ENCODE measurements around the gene SLC25A29. TPM values are rescaled to one million over a fixed set of nuclear protein-coding genes. Genes with fewer than 3 reads are reported as not detected.

Gene SLC25A29
- polyA plus RNA-seq, 2 of the 4 experiments (the other 2 are of a cell fraction): 6.3 to 15.1 TPM

- FAIRE-seq: no peak
- Histone ChIP-seq H3K27ac (peak overlapping the region; percentile 18 to 35; a peak in 4 of 6 replicates), H3K9me3 (no peaks in the 10 kb centered on the region), H3K4me3 (no peak overlapping the region), H3K4me2 (peak overlapping the region; percentile 60), H3K4me1 (0 out of 3 replicates have a peak, but pooled peaks cover under 1% of the 10 kb centered on the region)
- POLR2A ChIA-PET: no interaction called here
- DNase-seq (ENCODE audit: low read depth in 1 of 2, low spot score in 1 of 2): peak; percentile 63 to 71
- CTCF ChIA-PET: interaction anchor here (0.6 to 2.3 kb wide), 11 partner anchors 8 to 941 kb away, joined by 3 to 9 read pairs (median 6); no protein-coding TSS in a partner anchor
- WGBS (ENCODE audit: missing lambda C conversion rate): 48% methylated on average over 32 of the region's 40 CpGs
- ATAC-seq: peak; percentile 90 to 97
- TF ChIP-seq CTCF (IDR thresholded peaks at IDR 0.05) (peak; percentile 81), SMC3 (IDR thresholded peaks at IDR 0.05) (peak; percentile 29; the same call in 1 of the 3 replicates), EHMT2 (IDR thresholded peaks at IDR 0.05; ENCODE audit: low read depth) (no peak), RCOR1 (IDR thresholded peaks at IDR 0.05; ENCODE audit: low read depth, low read length) (no peak), MAX (IDR thresholded peaks at IDR 0.05) (0 out of 2 replicates have a peak, but pooled peaks have one; percentile 24), RAD21 (conservative IDR thresholded peaks at IDR 0.05 in 1 of 2, IDR thresholded peaks at IDR 0.05 in 1 of 2) (peak; percentile 50 to 53; a peak in 4 of 5 replicates)
These were observed 11.9 kb upstream of the SLC25A29 start for GRCh38 chr14:100317912-100318808.

- ChIA-PET POLR2A (no interaction called here), CTCF (interaction anchor here (0.6 to 2.3 kb wide), 8 partner anchors 9 to 941 kb away, joined by 3 to 9 read pairs (median 4); no protein-coding TSS in a partner anchor)
- H3K4me1 ChIP-seq: 0 out of 3 replicates have a peak, but pooled peaks cover 4% of the 10 kb centered on the region
- no peak overlapping the region for H3K4me2 ChIP-seq
- FAIRE-seq (no peak), ATAC-seq (no peak), DNase-seq (ENCODE audit: low read depth in 1 of 2, low spot score in 1 of 2) (no peak)
- TF ChIP-seq SREBF2 (IDR thresholded peaks at IDR 0.05) (no peak), MAZ (IDR thresholded peaks at IDR 0.05; ENCODE audit: borderline replicate concordance, low read depth, low read length) (no peak), FOXS1 (CRISPR knock-in tag; IDR thresholded peaks at IDR 0.05) (no peak), FOSL2 (IDR thresholded peaks at IDR 0.05) (no peak), FOSL2 (CRISPR knock-in tag; IDR thresholded peaks at IDR 0.05) (no peak), NPAS2 (CRISPR knock-in tag; IDR thresholded peaks at IDR 0.05; ENCODE audit: borderline replicate concordance) (no peak), EP300 (IDR thresholded peaks at IDR 0.05) (no peak), ELK1 (IDR thresholded peaks at IDR 0.05; ENCODE audit: low read depth, low read length) (no peak), HMGXB4 (CRISPR knock-in tag; IDR thresholded peaks at IDR 0.05; ENCODE audit: borderline replicate concordance) (no peak), CHD4 (IDR thresholded peaks at IDR 0.05; ENCODE audit: borderline replicate concordance) (no peak), SMC3 (IDR thresholded peaks at IDR 0.05) (no peak), ZSCAN20 (CRISPR knock-in tag; IDR thresholded peaks at IDR 0.05) (no peak), POLR2A (IDR thresholded peaks at IDR 0.05; ENCODE audit: low read length) (no peak), FOSB (CRISPR knock-in tag; IDR thresholded peaks at IDR 0.05) (no peak), TP53 (CRISPR knock-in tag; IDR thresholded peaks at IDR 0.05) (no peak), KDM1A (IDR thresholded peaks at IDR 0.05; ENCODE audit: low read depth) (no peak), PBX3 (IDR thresholded peaks at IDR 0.05) (no peak), E2F6 (IDR thresholded peaks at IDR 0.05; ENCODE audit: borderline replicate concordance, low read depth) (no peak), MAFK (IDR thresholded peaks at IDR 0.05; ENCODE audit: partially characterized antibody) (no peak), ESRRA (IDR thresholded peaks at IDR 0.05; ENCODE audit: borderline replicate concordance, low read length) (no peak), CBX8 (IDR thresholded peaks at IDR 0.05) (no peak)
- WGBS (ENCODE audit: missing lambda C conversion rate): 92% methylated on average over 5 of the region's 6 CpGs
- no peak overlapping the region for H3K4me3 ChIP-seq
- H3K9me3 ChIP-seq: no peaks in the 10 kb centered on the region
- H3K27ac ChIP-seq: no peak overlapping the region
These were observed 11.1 kb upstream of the SLC25A29 start for GRCh38 chr14:100317389-100317788.

Measured in A549 (cell line).